Smooth muscle cell (in vitro differentiated cells): ENCODE results near the gene ALDH4A1. TPM values are rescaled to one million over a fixed set of nuclear protein-coding genes. Genes with fewer than 3 reads are reported as not detected.

Experiments used
- DNase-seq: peaks from one replicate; lab custom pipeline; 2025; ENCODE audit not compliant: unreplicated experiment; lab: John Stamatoyannopoulos, UW
- H2AFZ ChIP-seq: fragments of 200-600 bp; sonication (generic); 2 replicates; pipeline ENCODE4 v1.6.0; 2016; ENCODE audit warnings: antibody characterized with exemption, low read depth, mild to moderate bottlenecking
- H3F3A ChIP-seq: fragments of 200-600 bp; sonication (generic); 2 replicates; pipeline ENCODE4 v1.6.0; 2017; ENCODE audit warnings: antibody characterized with exemption, low read depth
- H3K27ac ChIP-seq: fragments of 200-600 bp; sonication (generic); 2 replicates; pipeline ENCODE4 v1.5.1; 2016; ENCODE audit warnings: low read depth, mild to moderate bottlenecking
- H3K27me3 ChIP-seq: fragments of 200-600 bp; sonication (generic); 2 replicates; pipeline ENCODE4 v1.6.1; 2016; ENCODE audit warnings: low read depth, mild to moderate bottlenecking
- H3K36me3 ChIP-seq: fragments of 200-600 bp; sonication (generic); 2 replicates; pipeline ENCODE4 v1.5.1; 2016; ENCODE audit warnings: low read depth
- H3K4me1 ChIP-seq: fragments of 200-600 bp; sonication (generic); 2 replicates; pipeline ENCODE4 v1.5.1; 2016; ENCODE audit warnings: low read depth
- H3K4me2 ChIP-seq: fragments of 200-600 bp; sonication (generic); 2 replicates; pipeline ENCODE4 v1.6.0; 2016; ENCODE audit warnings: mild to moderate bottlenecking
- H3K4me3 ChIP-seq: fragments of 200-600 bp; sonication (generic); 2 replicates; pipeline ENCODE4 v1.5.1; 2016; ENCODE audit warnings: mild to moderate bottlenecking
- H3K79me2 ChIP-seq: fragments of 200-600 bp; sonication (generic); 2 replicates; pipeline ENCODE4 v1.6.0; 2016; ENCODE audit warnings: low read depth, mild to moderate bottlenecking
- H3K9ac ChIP-seq: fragments of 200-600 bp; sonication (generic); 2 replicates; pipeline ENCODE4 v1.6.0; 2016; ENCODE audit warnings: low read depth
- H3K9me3 ChIP-seq: fragments of 200-600 bp; sonication (generic); replicated peaks from 2 replicates; pipeline ENCODE4 v1.5.1; 2016; ENCODE audit warnings: low read depth
- H4K20me1 ChIP-seq: fragments of 200-600 bp; sonication (generic); 2 replicates; pipeline ENCODE4 v1.6.0; 2016; ENCODE audit warnings: low read depth
- CTCF ChIP-seq: fragments of 200-600 bp; sonication (generic); IDR thresholded peaks from 2 replicates; pipeline ENCODE4 v1.5.1; 2017; ENCODE audit warnings: borderline replicate concordance, mild to moderate bottlenecking, antibody characterized with exemption; ENCODE audit not compliant: insufficient read depth, poor library complexity, severe bottlenecking
- WGBS: methylation state at CpG from one replicate; pipeline ENCODE4 v1.1.7; 2016; ENCODE audit warnings: low lambda C conversion rate; 5-methylcytosine and 5-hydroxymethylcytosine counted together
- polyA plus RNA-seq: library from polyadenylated mRNA; unstranded; fragments of >200 nt; fragmentation: Nextera tagmentation; extraction: Ambion mirVana; gene quantifications from 2 replicates; pipeline ENCODE4 v1.2.1, GENCODE V29; 2016
- total RNA-seq: library from RNA; depleted of rRNA; stranded (reverse); fragments of >200 nt; gene quantifications from 2 replicates; pipeline ENCODE4 v1.2.3, GENCODE V29; 2014

Gene ALDH4A1
- total and polyA plus RNA-seq, 2 experiments from 2014 or later = 4.8 to 7.2 TPM

DNA sequence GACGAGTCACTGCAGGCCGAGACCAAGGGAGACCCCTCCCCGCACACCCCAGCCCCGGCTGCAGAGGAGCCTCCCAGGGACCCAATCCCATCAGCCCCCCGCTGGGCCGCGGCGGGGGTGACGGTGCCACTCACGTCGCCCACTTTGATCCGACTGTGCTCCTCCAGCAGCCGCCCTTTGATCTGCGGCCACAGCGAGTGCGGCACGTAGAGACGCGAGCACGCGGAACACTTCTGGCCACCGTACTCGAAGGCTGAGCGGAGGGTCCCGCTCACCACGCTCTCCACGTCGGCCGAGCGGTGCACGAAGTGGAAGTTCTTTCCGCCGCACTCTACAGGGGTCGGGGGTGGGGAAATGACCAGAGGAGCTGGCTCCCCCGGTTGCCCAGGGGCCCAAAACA lies 25.1 kb downstream of the ALDH4A1 start:
- 87% methylated on average over 31 of the region's 35 CpGs for WGBS
- no peak overlapping the region for H3K4me2 ChIP-seq
- no peak overlapping the region for H3K4me3 ChIP-seq
- no peaks in the 10 kb centered on the region for H3K4me1 ChIP-seq
- H3K27ac ChIP-seq = no peak overlapping the region
- H3K36me3 ChIP-seq = no peaks in the 10 kb centered on the region
- no peaks in the 10 kb centered on the region for H3K9me3 ChIP-seq
- DNase-seq = no peak
- no peak overlapping the region for H3K9ac ChIP-seq
- H3K27me3 ChIP-seq = no peaks in the 10 kb centered on the region
- no peak overlapping the region for H2AFZ ChIP-seq
- no peaks in the 10 kb centered on the region for H4K20me1 ChIP-seq
- no peak for TF ChIP-seq CTCF
- H3K79me2 ChIP-seq = no peaks in the 10 kb centered on the region
- H3F3A ChIP-seq = no peaks in the 10 kb centered on the region

- H3F3A ChIP-seq = no peaks in the 10 kb centered on the region
Measured at GRCh38 chr1:18876210-18876609, 26.1 kb downstream of the ALDH4A1 start.

DNA sequence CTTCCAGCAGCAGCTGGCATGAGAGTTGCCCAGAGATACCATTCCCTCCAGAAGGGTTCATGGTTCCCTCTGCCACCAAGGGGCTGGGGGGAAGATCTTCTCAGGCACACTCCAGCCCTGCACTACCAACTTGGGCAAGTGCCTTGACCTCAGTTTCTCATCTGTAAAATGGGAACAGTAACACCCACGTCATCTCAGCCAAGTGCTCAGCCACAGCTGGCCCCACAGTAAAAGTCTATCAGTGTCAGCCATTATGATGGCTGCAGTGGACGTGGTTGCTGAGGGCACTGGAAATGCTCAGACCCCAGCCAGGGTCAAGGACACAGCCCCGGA lies 26.6 kb downstream of the ALDH4A1 start:
- no peak for TF ChIP-seq CTCF
- Histone ChIP-seq H3K9me3 (no peaks in the 10 kb centered on the region), H2AFZ (no peak overlapping the region), H3K4me3 (no peak overlapping the region), H3K9ac (no peak overlapping the region), H3K27me3 (no peaks in the 10 kb centered on the region), H3K36me3 (no peaks in the 10 kb centered on the region), H3K27ac (no peak overlapping the region), H3K4me1 (no peaks in the 10 kb centered on the region), H3K79me2 (no peaks in the 10 kb centered on the region), H3F3A (no peaks in the 10 kb centered on the region), H3K4me2 (no peak overlapping the region), H4K20me1 (no peaks in the 10 kb centered on the region)
- DNase-seq = no peak
- 93% methylated on average over 3 of the region's 3 CpGs for WGBS

More at GRCh38 chr1:18876210-18876609, 26.1 kb downstream of the ALDH4A1 start:
- Histone ChIP-seq H3K4me3 (no peak overlapping the region), H3K79me2 (no peaks in the 10 kb centered on the region), H3K9ac (no peak overlapping the region), H3K27me3 (no peaks in the 10 kb centered on the region), H3K4me1 (no peaks in the 10 kb centered on the region), H3K36me3 (no peaks in the 10 kb centered on the region), H3K9me3 (no peaks in the 10 kb centered on the region), H3K27ac (no peak overlapping the region), H3K4me2 (no peak overlapping the region), H2AFZ (no peak overlapping the region), H4K20me1 (no peaks in the 10 kb centered on the region)
- no peak for DNase-seq
- TF ChIP-seq CTCF = no peak
- WGBS = 89% methylated on average over 10 of the region's 10 CpGs

GRCh38 chr1:18875107-18875795 lies 27.1 kb downstream of the ALDH4A1 start:
- no peaks in the 10 kb centered on the region for H3K36me3 ChIP-seq
- no peak overlapping the region for H3K4me3 ChIP-seq
- H3K79me2 ChIP-seq = no peaks in the 10 kb centered on the region
- WGBS = 50% methylated on average over 19 of the region's 20 CpGs
- TF ChIP-seq CTCF = peak; percentile 67
- DNase-seq = peak; percentile 53
- no peaks in the 10 kb centered on the region for H4K20me1 ChIP-seq
- H3K9ac ChIP-seq = no peak overlapping the region
- no peak overlapping the region for H2AFZ ChIP-seq
- H3K27ac ChIP-seq = no peak overlapping the region
- H3K4me1 ChIP-seq = no peaks in the 10 kb centered on the region
- no peak overlapping the region for H3K4me2 ChIP-seq
- H3K27me3 ChIP-seq = no peaks in the 10 kb centered on the region
- H3K9me3 ChIP-seq = no peaks in the 10 kb centered on the region
- no peaks in the 10 kb centered on the region for H3F3A ChIP-seq
